ENCODE data around the gene TCF25.
A peak's percentile ranks its signal among the peaks of the same experiment; 100 is the strongest.
"Not testable (repeated sequence)": the region's sequence is repeated elsewhere in the genome, so short reads cannot be mapped to it uniquely, and the experiment has no call there.

Gene TCF25

DNA sequence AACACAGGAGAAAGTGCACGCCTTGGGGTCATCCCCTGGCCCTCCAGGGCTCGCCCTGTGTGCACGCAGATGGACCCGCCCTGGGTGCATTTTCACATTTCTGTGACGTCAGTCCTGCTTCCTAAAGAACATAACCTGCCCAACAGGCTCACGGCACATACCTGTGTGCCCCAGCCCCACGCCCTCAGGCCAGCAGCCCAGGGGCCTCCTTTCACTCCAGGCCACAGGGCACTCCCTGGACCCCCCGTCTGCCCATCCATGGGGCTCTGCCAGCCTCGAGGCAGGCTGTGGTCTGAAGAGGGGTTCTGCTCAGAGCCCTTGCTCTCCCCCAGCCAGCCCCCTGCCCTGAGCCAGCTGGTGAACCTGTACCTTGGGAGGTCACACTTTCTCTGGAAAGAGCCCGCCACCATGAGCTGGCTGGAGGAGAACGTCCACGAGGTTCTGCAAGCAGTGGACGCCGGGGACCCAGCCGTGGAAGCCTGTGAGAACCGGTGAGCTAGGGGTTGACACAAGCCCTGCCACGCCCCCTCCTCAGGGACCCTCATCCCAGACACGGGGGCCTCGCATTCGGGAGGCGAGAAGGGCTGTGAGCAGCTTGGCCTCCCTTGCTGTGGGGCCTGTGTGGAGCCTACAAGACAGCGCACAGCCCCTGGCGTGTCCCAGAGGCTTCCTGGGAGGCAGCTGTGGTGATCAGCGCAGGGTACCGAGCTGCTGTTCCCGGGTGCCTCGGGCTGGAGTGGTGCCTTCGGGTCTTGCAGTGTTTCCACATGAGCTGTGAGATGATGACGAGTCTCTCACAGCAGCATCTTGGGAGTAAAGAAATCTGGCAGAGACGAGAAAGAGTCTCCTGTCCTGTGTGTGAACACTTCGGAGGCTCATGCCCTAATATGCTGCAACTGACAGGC, 31.5 kb downstream of the TCF25 start:
- no peak for DNase-seq (ENCODE audit: low read depth)

GRCh38 chr16:89905511-89906139, 32.2 kb downstream of the TCF25 start:
- no peak for DNase-seq (ENCODE audit: low read depth)

- no peak for DNase-seq (ENCODE audit: low read depth)
Measured at GRCh38 chr16:89906140-89907025, 33.0 kb downstream of the TCF25 start.

DNA sequence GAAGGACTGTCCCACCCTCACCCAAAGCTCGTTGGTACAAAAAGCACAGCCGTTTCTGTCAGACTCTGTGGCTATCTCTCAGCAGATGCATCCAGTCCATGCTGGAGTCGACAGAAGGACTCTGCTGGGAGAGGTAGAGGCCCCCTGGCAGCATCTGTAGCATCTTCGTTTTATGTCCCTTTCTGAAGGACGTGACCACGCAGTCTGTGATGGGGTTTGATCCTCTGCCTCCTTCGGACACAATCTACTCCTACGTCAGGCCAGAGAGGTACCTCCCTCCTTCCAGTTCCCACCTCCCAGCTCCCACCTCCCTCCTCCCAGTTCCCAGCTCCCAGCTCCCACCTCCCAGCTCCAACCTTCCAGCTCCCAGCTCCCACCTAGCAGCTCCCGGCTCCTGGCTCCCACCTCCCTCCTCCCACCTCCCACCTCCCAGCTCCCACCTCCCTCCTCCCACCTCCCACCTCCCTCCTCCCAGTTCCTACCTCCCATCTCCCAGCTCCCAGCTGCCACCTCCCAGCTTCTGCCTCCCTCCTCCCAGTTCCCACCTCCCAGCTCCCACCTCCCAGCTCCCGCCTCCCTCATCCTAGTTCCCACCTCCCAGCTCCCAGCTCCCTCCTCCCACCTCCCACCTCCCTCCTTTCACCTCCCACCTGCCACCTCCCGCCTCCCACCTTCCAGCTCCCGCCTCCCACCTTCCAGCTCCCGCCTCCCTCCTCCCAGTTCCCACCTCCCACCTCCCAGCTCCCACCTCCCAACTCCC, 33.8 kb downstream of the TCF25 start:
- DNase-seq (ENCODE audit: low read depth): no peak

GRCh38 chr16:89908236-89908635, 34.8 kb downstream of the TCF25 start:
- DNase-seq (ENCODE audit: low read depth): no peak

DNA sequence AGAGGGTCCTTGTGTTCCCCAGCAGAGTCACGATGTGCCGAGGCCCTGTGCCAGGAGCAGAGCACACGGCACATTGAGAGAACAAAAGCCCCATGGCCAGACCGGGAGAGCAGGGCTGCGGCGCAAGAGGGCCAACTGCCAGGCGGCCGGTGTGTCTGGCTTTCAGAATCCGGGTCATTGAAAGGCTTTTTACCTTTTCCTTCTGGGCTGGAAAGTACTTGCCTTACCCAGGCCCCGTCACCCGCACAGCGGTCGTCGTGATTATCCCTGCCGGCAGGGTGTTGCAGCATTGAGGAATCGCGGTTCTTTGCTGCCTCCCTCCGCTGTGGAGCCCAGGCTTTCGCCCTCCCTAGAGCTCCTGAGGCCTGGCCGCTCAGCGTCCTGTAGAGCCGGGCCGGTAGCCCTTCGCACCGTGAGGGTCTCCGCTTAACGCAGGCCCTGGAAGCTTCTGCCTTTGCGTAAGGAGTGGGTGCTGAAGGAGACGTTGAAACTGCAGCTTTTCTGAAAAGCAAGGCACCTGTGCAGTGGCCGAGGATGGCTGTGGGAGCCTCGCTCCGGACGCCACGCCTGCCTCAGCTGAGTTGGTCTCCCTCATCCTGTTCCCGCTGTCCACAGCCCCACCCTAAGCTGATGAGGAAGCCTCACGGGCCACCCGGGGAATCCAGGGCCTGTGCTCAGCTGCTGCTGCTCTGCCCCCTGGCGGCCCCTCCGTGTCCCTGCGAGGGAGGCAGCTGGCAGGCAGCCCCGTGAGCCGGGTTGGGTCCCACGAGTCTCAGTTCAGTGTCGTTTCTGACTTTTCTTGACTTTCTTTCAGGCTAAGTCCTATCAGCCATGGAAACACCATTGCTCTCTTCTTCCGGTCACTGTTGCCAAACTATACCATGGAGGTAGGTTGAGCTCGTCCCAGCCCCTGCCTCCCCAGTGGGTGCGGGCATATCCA, 36.7 kb downstream of the TCF25 start:
- DNase-seq (ENCODE audit: low read depth): peak; percentile 60

DNA sequence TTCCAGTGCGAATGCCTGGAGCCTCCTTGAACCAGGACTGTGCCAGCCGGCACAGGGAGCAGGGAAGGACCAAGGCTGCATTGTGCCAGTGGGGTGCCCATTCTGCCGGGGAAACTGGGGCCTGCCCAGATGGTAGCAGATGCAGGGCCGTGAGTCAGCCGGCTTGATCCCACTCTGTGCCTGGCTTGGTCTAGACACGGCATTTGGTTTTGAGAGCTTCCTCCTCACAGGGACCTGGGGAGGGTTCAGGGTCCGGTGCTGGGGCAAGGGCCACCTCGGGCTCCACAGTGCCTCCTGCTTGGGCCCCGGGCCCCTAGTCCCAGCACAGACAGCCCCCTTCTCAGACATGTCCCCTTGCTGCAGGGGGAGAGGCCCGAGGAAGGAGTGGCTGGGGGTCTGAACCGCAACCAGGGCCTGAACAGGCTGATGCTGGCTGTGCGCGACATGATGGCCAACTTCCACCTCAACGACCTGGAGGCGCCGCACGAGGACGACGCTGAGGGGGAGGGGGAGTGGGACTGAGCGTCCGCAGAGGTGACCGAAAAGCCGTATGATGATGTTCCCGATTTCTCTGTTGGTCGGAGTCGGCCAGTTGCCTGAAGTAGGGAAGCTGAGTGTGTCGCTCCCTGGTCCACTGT, 37.4 kb downstream of the TCF25 start:
- DNase-seq (ENCODE audit: low read depth): no peak

- DNase-seq (ENCODE audit: low read depth): no peak
Measured at GRCh38 chr16:89911375-89911774, 38.0 kb downstream of the TCF25 start.

DNA sequence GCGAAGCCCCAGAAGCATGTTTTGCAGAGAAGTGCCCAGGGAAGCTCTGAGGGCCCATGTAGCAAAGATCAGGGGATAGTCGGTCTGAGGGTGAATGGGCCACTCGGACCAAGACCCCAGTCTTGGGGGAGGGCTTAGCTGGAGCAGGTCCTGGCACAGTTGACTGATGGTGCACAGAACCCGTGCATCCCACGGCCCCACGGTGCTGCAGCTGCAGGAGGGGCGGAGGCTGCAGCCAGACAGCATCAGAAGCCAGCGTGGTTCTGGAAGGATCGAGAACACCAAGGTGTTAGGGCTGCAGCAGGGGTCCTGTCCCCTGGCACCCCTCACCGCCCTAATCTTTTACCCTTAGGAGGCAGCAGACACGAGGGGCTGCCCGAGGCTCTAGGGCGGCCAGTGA, 38.8 kb downstream of the TCF25 start:
- DNase-seq (ENCODE audit: low read depth): no peak

- DNase-seq (ENCODE audit: low read depth): no peak
Measured at GRCh38 chr16:89912627-89913026, 39.2 kb downstream of the TCF25 start.

- no peak for DNase-seq (ENCODE audit: low read depth)
Measured at GRCh38 chr16:89913408-89914387, 40.3 kb downstream of the TCF25 start.

DNA sequence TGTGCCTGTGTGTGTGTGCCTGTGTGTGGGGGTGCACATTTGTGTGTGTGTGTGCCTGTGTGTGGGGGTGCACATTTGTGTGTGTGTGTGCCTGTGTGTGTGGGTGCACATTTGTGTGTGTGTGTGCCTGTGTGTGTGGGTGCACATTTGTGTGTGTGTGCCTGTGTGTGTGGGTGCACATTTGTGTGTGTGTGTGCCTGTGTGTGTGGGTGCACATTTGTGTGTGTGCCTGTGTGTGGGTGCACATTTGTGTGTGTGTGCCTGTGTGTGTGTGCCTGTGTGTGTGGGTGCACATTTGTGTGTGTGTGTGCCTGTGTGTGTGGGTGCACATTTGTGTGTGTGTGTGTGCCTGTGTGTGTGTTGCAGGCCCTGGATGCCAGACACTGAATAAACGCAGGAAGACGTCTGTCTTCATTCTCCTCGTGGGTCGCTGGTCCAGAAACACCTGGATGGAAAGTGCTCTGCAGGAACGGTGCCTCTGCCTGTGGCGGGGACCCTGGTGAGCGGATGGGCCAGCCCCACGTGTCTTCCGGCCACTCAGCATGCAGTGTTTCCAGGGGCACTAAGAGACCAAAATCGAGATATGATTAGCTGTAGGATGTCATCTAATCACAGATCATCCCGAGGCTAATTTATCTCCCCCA, 41.4 kb downstream of the TCF25 start:
- not testable (repeated sequence) for DNase-seq (ENCODE audit: low read depth)

DNA sequence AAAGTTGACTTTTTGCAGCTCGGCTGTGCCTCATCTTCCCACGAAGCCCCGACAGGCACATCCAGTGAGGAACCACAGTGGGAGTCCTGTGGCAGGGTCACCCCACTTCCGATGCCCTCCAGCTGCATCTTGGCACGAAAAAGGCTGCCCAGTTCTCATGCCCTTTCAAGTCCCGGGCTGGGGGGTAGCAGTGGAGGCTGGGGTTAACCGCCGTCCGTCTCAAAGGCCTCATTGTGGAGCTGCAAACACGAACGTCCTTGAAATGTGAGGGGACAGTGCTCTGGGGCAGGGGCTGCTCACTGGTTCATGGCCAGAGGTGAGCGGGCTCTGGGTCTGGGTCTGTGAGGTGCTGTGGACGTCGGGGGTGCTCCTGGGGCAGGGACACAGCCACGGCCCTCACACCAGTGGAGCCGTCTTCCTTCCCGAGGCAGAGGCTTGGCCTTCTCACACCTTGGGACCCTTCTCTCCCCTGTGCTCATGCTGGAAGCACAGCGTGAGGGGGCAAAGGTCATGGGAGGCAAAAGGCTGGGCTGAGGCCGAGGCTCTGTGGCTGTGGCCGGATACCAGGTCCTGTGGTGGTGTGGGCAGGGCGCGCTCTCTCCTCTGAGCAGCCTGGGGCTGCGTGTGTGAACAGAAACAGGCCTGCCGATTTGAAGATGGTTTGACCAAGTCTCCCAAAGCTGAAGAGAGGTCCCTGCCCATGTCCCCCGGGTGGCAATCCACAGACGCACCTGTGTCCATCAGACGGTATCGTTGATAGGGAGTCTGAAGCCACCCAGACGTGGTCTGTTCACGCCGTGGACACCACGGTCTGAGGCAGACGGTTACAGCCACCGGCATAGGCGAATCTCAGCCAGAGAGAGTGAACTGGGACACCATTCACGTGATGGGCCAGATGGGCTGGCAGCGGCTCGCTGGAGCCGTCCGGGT, 42.2 kb downstream of the TCF25 start:
- no peak for DNase-seq (ENCODE audit: low read depth)

GRCh38 chr16:89917773-89918452, 44.5 kb downstream of the TCF25 start:
- peak; percentile 61 for DNase-seq (ENCODE audit: low read depth)

DNA sequence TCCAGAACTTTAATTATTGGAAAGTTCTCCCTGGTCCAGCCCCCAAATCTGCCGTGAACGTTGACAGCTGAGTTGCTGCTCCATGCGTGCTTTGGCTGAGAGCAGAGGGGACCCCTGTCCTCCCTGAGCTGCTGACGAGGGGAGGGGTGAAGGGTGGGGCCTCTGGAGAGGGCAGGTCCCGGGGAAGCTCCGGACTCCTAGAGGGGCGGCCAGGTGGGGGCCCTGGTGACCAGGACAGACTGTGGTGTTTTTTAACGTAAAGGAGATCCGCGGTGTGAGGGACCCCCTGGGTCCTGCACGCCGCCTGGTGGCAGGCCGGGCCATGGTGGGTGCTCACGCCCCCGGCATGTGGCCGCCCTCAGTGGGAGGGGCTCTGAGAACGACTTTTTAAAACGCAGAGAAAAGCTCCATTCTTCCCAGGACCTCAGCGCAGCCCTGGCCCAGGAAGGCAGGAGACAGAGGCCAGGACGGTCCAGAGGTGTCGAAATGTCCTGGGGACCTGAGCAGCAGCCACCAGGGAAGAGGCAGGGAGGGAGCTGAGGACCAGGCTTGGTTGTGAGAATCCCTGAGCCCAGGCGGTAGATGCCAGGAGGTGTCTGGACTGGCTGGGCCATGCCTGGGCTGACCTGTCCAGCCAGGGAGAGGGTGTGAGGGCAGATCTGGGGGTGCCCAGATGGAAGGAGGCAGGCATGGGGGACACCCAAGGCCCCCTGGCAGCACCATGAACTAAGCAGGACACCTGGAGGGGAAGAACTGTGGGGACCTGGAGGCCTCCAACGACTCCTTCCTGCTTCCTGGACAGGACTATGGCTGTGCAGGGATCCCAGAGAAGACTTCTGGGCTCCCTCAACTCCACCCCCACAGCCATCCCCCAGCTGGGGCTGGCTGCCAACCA, 45.3 kb downstream of the TCF25 start, which contains the start of gene MC1R:
Gene MC1R, plus strand, starts transcription at position 410 of the 895 bp plus-strand sequence. Its CDS starts 397 bp downstream, at position 807.
- DNase-seq (ENCODE audit: low read depth): no peak
